Measurements from ENCODE around the gene WNK2. TPM values are rescaled to one million over a fixed set of nuclear protein-coding genes. Genes with fewer than 3 reads are reported as not detected.

Gene WNK2
- total RNA-seq, 2 donors from 2014 or later: 174 to 175 TPM

- DNase-seq: peak; percentile 84
- peak; percentile 94 to 97 for ATAC-seq
- intact Hi-C loops (cut with DNase I): loop anchor here (2.0 to 10.0 kb wide), 3 partner anchors 137 to 385 kb away; no protein-coding TSS in a partner anchor
Measured at GRCh38 chr9:93159601-93160471, 24.1 kb upstream of the WNK2 start.

GRCh38 chr9:93161786-93162562 is 22.0 kb upstream of the WNK2 start:
- DNase-seq (no peak), ATAC-seq (peak; percentile 77 to 81)
- intact Hi-C loops (cut with DNase I): loop anchor here in 1 of 2 donors (2.0 kb wide), 1 partner anchor 141 kb away; no protein-coding TSS in a partner anchor

- ATAC-seq: no peak
- DNase-seq: no peak
- intact Hi-C loops (cut with DNase I): no loop called here
Measured at GRCh38 chr9:93164085-93164484, 19.9 kb upstream of the WNK2 start.

GRCh38 chr9:93166699-93167098 is 17.2 kb upstream of the WNK2 start:
- DNase-seq: no peak
- no peak for ATAC-seq
- intact Hi-C loops (cut with DNase I): no loop called here

GRCh38 chr9:93167185-93167584 is 16.8 kb upstream of the WNK2 start:
- ATAC-seq: no peak
- intact Hi-C loops (cut with DNase I): no loop called here
- no peak for DNase-seq

GRCh38 chr9:93167838-93168237 is 16.1 kb upstream of the WNK2 start:
- intact Hi-C loops (cut with DNase I): no loop called here
- ATAC-seq (no peak), DNase-seq (no peak)

GRCh38 chr9:93168581-93168980 is 15.4 kb upstream of the WNK2 start:
- DNase-seq (no peak), ATAC-seq (no peak)
- intact Hi-C loops (cut with DNase I): no loop called here

GRCh38 chr9:93169444-93169843 is 14.5 kb upstream of the WNK2 start:
- DNase-seq (no peak), ATAC-seq (no peak)
- intact Hi-C loops (cut with DNase I): no loop called here

- DNase-seq (no peak), ATAC-seq (no peak)
- intact Hi-C loops (cut with DNase I): no loop called here
Measured at GRCh38 chr9:93170571-93170970, 13.4 kb upstream of the WNK2 start.

- intact Hi-C loops (cut with DNase I): no loop called here
- DNase-seq: no peak
- ATAC-seq: no peak
Measured at GRCh38 chr9:93171261-93171990, 12.5 kb upstream of the WNK2 start.

- intact Hi-C loops (cut with DNase I): no loop called here
- no peak for ATAC-seq
Measured at GRCh38 chr9:93172666-93173364, 11.1 kb upstream of the WNK2 start.

GRCh38 chr9:93173365-93174051 is 10.4 kb upstream of the WNK2 start:
- no peak for ATAC-seq
- intact Hi-C loops (cut with DNase I): no loop called here
- no peak for DNase-seq

More at GRCh38 chr9:93172666-93173364, 11.1 kb upstream of the WNK2 start:
- no peak for DNase-seq

- ATAC-seq (no peak), DNase-seq (no peak)
- intact Hi-C loops (cut with DNase I): no loop called here
Measured at GRCh38 chr9:93174976-93175375, 9.0 kb upstream of the WNK2 start.

- intact Hi-C loops (cut with DNase I): no loop called here
- no peak for DNase-seq
- ATAC-seq: no peak
Measured at GRCh38 chr9:93177676-93178075, 6.3 kb upstream of the WNK2 start.

GRCh38 chr9:93178851-93179786 is 4.8 kb upstream of the WNK2 start:
- ATAC-seq (no peak), DNase-seq (no peak)
- intact Hi-C loops (cut with DNase I): no loop called here

GRCh38 chr9:93180938-93181337 is 3.0 kb upstream of the WNK2 start:
- DNase-seq (no peak), ATAC-seq (no peak)
- intact Hi-C loops (cut with DNase I): no loop called here

- intact Hi-C loops (cut with DNase I): no loop called here
- DNase-seq (no peak), ATAC-seq (no peak)
Measured at GRCh38 chr9:93181672-93182435, 2.1 kb upstream of the WNK2 start.

Measured in left cardiac atrium (tissue), 4 donors.